WTC11 (cell line): ENCODE data around the gene ADAMTS9.

Experiments
- ATF1 ChIP-seq: sonication (generic); formaldehyde crosslinking; IDR thresholded peaks from 2 replicates; pipeline ENCODE4 v1.8.1; 2023; ENCODE audit warnings: mild to moderate bottlenecking, moderate library complexity, missing genetic modification reagents
- ETV6 ChIP-seq: sonication (generic); formaldehyde crosslinking; IDR thresholded peaks from 2 replicates; pipeline ENCODE4 v1.8.1; 2022; ENCODE audit warnings: mild to moderate bottlenecking, missing genetic modification reagents
- IRF1 ChIP-seq: sonication (generic); formaldehyde crosslinking; IDR thresholded peaks from 2 replicates; pipeline ENCODE4 v1.8.0; 2023; ENCODE audit warnings: missing genetic modification reagents
- IRF2 ChIP-seq: sonication (generic); formaldehyde crosslinking; IDR thresholded peaks from 2 replicates; pipeline ENCODE4 v1.8.0; 2022; ENCODE audit warnings: low read depth, missing genetic modification reagents, borderline replicate concordance
- JAZF1 ChIP-seq: fragments of 250-450 bp; sonication (Bioruptor Pico); IDR thresholded peaks from 2 replicates; pipeline ENCODE4 v1.9.0; 2021; ENCODE audit warnings: moderate library complexity, mild to moderate bottlenecking, inconsistent platforms
- TEAD4 ChIP-seq: sonication (generic); formaldehyde crosslinking; IDR thresholded peaks from 2 replicates; pipeline ENCODE4 v1.8.0; 2022; ENCODE audit warnings: mild to moderate bottlenecking, missing genetic modification reagents
- TF ChIP-seq, protein P1 (sequence below): fragments of 200-600 bp; IDR thresholded peaks from 2 replicates; pipeline ENCODE4 v1.8.0; 2022; ENCODE audit warnings: antibody characterized with exemption
- TF ChIP-seq, protein P2 (sequence below): sonication (generic); formaldehyde crosslinking; IDR thresholded peaks from 2 replicates; pipeline ENCODE4 v1.8.0; 2023; ENCODE audit warnings: missing genetic modification reagents, mild to moderate bottlenecking, borderline replicate concordance

- no peak for TF ChIP-seq IRF2 (CRISPR knock-in tag)
- TF ChIP-seq ETV6 (CRISPR knock-in tag): no peak
- no peak for TF ChIP-seq TEAD4 (CRISPR knock-in tag)
- TF ChIP-seq, protein P1, sequence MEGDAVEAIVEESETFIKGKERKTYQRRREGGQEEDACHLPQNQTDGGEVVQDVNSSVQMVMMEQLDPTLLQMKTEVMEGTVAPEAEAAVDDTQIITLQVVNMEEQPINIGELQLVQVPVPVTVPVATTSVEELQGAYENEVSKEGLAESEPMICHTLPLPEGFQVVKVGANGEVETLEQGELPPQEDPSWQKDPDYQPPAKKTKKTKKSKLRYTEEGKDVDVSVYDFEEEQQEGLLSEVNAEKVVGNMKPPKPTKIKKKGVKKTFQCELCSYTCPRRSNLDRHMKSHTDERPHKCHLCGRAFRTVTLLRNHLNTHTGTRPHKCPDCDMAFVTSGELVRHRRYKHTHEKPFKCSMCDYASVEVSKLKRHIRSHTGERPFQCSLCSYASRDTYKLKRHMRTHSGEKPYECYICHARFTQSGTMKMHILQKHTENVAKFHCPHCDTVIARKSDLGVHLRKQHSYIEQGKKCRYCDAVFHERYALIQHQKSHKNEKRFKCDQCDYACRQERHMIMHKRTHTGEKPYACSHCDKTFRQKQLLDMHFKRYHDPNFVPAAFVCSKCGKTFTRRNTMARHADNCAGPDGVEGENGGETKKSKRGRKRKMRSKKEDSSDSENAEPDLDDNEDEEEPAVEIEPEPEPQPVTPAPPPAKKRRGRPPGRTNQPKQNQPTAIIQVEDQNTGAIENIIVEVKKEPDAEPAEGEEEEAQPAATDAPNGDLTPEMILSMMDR: no peak
- TF ChIP-seq, protein P2, sequence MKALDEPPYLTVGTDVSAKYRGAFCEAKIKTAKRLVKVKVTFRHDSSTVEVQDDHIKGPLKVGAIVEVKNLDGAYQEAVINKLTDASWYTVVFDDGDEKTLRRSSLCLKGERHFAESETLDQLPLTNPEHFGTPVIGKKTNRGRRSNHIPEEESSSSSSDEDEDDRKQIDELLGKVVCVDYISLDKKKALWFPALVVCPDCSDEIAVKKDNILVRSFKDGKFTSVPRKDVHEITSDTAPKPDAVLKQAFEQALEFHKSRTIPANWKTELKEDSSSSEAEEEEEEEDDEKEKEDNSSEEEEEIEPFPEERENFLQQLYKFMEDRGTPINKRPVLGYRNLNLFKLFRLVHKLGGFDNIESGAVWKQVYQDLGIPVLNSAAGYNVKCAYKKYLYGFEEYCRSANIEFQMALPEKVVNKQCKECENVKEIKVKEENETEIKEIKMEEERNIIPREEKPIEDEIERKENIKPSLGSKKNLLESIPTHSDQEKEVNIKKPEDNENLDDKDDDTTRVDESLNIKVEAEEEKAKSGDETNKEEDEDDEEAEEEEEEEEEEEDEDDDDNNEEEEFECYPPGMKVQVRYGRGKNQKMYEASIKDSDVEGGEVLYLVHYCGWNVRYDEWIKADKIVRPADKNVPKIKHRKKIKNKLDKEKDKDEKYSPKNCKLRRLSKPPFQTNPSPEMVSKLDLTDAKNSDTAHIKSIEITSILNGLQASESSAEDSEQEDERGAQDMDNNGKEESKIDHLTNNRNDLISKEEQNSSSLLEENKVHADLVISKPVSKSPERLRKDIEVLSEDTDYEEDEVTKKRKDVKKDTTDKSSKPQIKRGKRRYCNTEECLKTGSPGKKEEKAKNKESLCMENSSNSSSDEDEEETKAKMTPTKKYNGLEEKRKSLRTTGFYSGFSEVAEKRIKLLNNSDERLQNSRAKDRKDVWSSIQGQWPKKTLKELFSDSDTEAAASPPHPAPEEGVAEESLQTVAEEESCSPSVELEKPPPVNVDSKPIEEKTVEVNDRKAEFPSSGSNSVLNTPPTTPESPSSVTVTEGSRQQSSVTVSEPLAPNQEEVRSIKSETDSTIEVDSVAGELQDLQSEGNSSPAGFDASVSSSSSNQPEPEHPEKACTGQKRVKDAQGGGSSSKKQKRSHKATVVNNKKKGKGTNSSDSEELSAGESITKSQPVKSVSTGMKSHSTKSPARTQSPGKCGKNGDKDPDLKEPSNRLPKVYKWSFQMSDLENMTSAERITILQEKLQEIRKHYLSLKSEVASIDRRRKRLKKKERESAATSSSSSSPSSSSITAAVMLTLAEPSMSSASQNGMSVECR (CRISPR knock-in tag): no peak
- TF ChIP-seq ATF1 (CRISPR knock-in tag): no peak
- no peak for TF ChIP-seq IRF1 (CRISPR knock-in tag)
- no peak for TF ChIP-seq JAZF1 (CRISPR knock-in tag)
These were observed 68.6 kb downstream of the ADAMTS9 start for GRCh38 chr3:64619216-64619615.
